Left ventricle myocardium inferior (tissue), 1 donor: ENCODE data around the gene RHCE. TPM values are rescaled to one million over a fixed set of nuclear protein-coding genes. Genes with fewer than 3 reads are reported as not detected.
"Not testable (repeated sequence)": the region's sequence is repeated elsewhere in the genome, so short reads cannot be mapped to it uniquely, and the experiment has no call there.

Experiments used
- DNase-seq: peaks from one replicate; pipeline ENCODE4 v3.0.0-alpha.2; 2020
- H3K27ac ChIP-seq: fragments of 200-600 bp; replicated peaks from 2 replicates; pipeline ENCODE4 v1.8.0; 2021
- H3K27me3 ChIP-seq: fragments of 200-600 bp; 2 replicates; pipeline ENCODE4 v1.8.0; 2021; ENCODE audit warnings: low read depth
- H3K36me3 ChIP-seq: fragments of 200-600 bp; 2 replicates; pipeline ENCODE4 v1.8.0; 2021
- H3K4me1 ChIP-seq: fragments of 200-600 bp; 2 replicates; pipeline ENCODE4 v1.8.0; 2021
- H3K4me3 ChIP-seq: fragments of 200-600 bp; 2 replicates; pipeline ENCODE4 v1.8.0; 2021; ENCODE audit warnings: mild to moderate bottlenecking, moderate library complexity
- H3K9me3 ChIP-seq: fragments of 200-600 bp; replicated peaks from 2 replicates; pipeline ENCODE4 v1.8.0; 2021
- CTCF ChIP-seq: fragments of 200-600 bp; IDR thresholded peaks from 2 replicates; pipeline ENCODE4 v1.8.0; 2021; ENCODE audit warnings: antibody characterized with exemption, mild to moderate bottlenecking, borderline replicate concordance
- intact Hi-C: fragments of 100-400 bp; cut with micrococcal nuclease; formaldehyde crosslinking; loops from one replicate; pipeline ENCODE4 v1.11.0; 2022
- total RNA-seq: library from RNA; stranded (reverse); fragmentation: NEBNext Ultra II Directional; extraction: Animal tissue kit (Norgen Biotek cat#: 25700); gene quantifications from one replicate; pipeline ENCODE4 v1.2.1, GENCODE V29; 2021
- donor health status: DM: no; HTN: yes; CAD: no; lungs with severe emphysema.

RHCE gene
- total RNA-seq, 1 donor from 2014 or later: 1.0 TPM

- H3K9me3 ChIP-seq: no peaks in the 10 kb centered on the region
- peaks cover 41% of the 10 kb centered on the region for H3K36me3 ChIP-seq
- no peaks in the 10 kb centered on the region for H3K27me3 ChIP-seq
- DNase-seq: no peak
- H3K4me1 ChIP-seq: peaks cover 42% of the 10 kb centered on the region
- no peak overlapping the region for H3K4me3 ChIP-seq
- H3K27ac ChIP-seq: no peak overlapping the region
- intact Hi-C loops: loop anchor here (10.0 kb wide), 1 partner anchor 98 kb away; the partner anchor contains the start of gene RSRP1
- TF ChIP-seq CTCF: no peak
Observed at GRCh38 chr1:25342846-25343245, 77.8 kb downstream of the RHCE start.

- intact Hi-C loops: loop anchor here (10.0 kb wide), 1 partner anchor 97 kb away; the partner anchor contains the start of gene RSRP1
- H3K9me3 ChIP-seq: no peaks in the 10 kb centered on the region
- no peak overlapping the region for H3K27ac ChIP-seq
- no peak overlapping the region for H3K4me3 ChIP-seq
- no peak for DNase-seq
- TF ChIP-seq CTCF: no peak
- H3K4me1 ChIP-seq: peaks cover 45% of the 10 kb centered on the region
- H3K27me3 ChIP-seq: no peaks in the 10 kb centered on the region
- H3K36me3 ChIP-seq: peaks cover 37% of the 10 kb centered on the region
Observed at GRCh38 chr1:25341746-25342145, 78.9 kb downstream of the RHCE start.

- Histone ChIP-seq H3K9me3 (no peaks in the 10 kb centered on the region), H3K4me3 (peak overlapping the region; percentile 85), H3K27ac (peak overlapping the region; percentile 97), H3K27me3 (no peaks in the 10 kb centered on the region), H3K36me3 (peaks cover 12% of the 10 kb centered on the region), H3K4me1 (peaks cover 46% of the 10 kb centered on the region)
- no peak for DNase-seq
- intact Hi-C loops: no loop called here
- TF ChIP-seq CTCF: no peak
Observed at GRCh38 chr1:25338986-25339385, 81.6 kb downstream of the RHCE start.

GRCh38 chr1:25338188-25338981, 82.2 kb downstream of the RHCE start, which contains the start of gene TMEM50A:
Gene TMEM50A (plus strand): TSS chr1:25338334. CDS start chr1:25340487, 2,153 bp downstream.
- intact Hi-C loops: no loop called here
- peaks cover 46% of the 10 kb centered on the region for H3K4me1 ChIP-seq
- H3K36me3 ChIP-seq: peaks cover 6% of the 10 kb centered on the region
- peak within 1 kb of the TSS; percentile 97 for H3K27ac ChIP-seq
- no peak for TF ChIP-seq CTCF
- no peaks in the 10 kb centered on the region for H3K9me3 ChIP-seq
- DNase-seq: peak; percentile 92
- H3K4me3 ChIP-seq: peak within 1 kb of the TSS; percentile 85
- H3K27me3 ChIP-seq: no peaks in the 10 kb centered on the region

- Histone ChIP-seq H3K27ac (peak overlapping the region; percentile 97), H3K4me1 (peaks cover 46% of the 10 kb centered on the region), H3K4me3 (peak overlapping the region; percentile 85)
- H3K36me3 ChIP-seq, DNase-seq, intact Hi-C loops, H3K9me3 ChIP-seq, H3K27me3 ChIP-seq: not testable (repeated sequence)
Observed at GRCh38 chr1:25337483-25338187, 83.0 kb downstream of the RHCE start.
